Immature natural killer cell (primary cell): ENCODE results near the gene NPRL2. TPM values are rescaled to one million over a fixed set of nuclear protein-coding genes. Genes with fewer than 3 reads are reported as not detected.
A peak's percentile ranks its signal among the peaks of the same experiment; 100 is the strongest.

Experiments
- DNase-seq, 3 donors: peaks; one replicate each; pipeline ENCODE4 v3.0.0; 2022; ENCODE audit warnings: mixed read lengths in 1 of 3
- H3K27ac Mint-ChIP-seq, 6 donors: one replicate each; pipeline ENCODE4 v1.8.0; 2020; ENCODE audit warnings: mixed read lengths in 6 of 6, mild to moderate bottlenecking in 5 of 6, inconsistent platforms in 4 of 6, moderate library complexity in 3 of 6
- H3K27me3 Mint-ChIP-seq, 3 donors: one replicate each; pipeline ENCODE4 v1.8.0; 2020 to 2021; ENCODE audit warnings: low read depth in 3 of 3, mild to moderate bottlenecking in 3 of 3, mixed read lengths in 3 of 3, moderate library complexity in 3 of 3, inconsistent platforms in 1 of 3
- H3K36me3 Mint-ChIP-seq, 3 donors: one replicate each; pipeline ENCODE4 v1.8.0; 2020; ENCODE audit warnings: mixed read lengths in 3 of 3, inconsistent platforms in 2 of 3, mild to moderate bottlenecking in 2 of 3
- H3K4me1 Mint-ChIP-seq, 2 donors: one replicate each; pipeline ENCODE4 v1.8.0; 2020; ENCODE audit warnings: inconsistent platforms in 2 of 2, mild to moderate bottlenecking in 2 of 2, mixed read lengths in 2 of 2, moderate library complexity in 1 of 2
- H3K4me3 Mint-ChIP-seq, 5 donors: one replicate each; pipeline ENCODE4 v1.8.0; 2020; ENCODE audit warnings: mild to moderate bottlenecking in 5 of 5, mixed read lengths in 5 of 5, inconsistent platforms in 3 of 5, moderate library complexity in 3 of 5
- H3K9me3 Mint-ChIP-seq, 6 donors: one replicate each; pipeline ENCODE4 v1.8.0; 2020; ENCODE audit warnings: mild to moderate bottlenecking in 6 of 6, mixed read lengths in 6 of 6, inconsistent platforms in 4 of 6, moderate library complexity in 3 of 6
- polyA plus RNA-seq, 3 donors: library from polyadenylated mRNA; unstranded; fragments of 300-500 nt; fragmentation: Illumina TruSeq; gene quantifications; one replicate each; pipeline ENCODE4 v1.2.3, GENCODE V29; 2021

Gene NPRL2
- polyA plus RNA-seq, 3 donors from 2014 or later, result 77.5 to 104 (median 101) TPM

GRCh38 chr3:50338965-50339364 is 11.6 kb downstream of the NPRL2 start:
- Mint-ChIP-seq H3K4me3 (peak overlapping the region; percentile 90 to 99 (median 98)), H3K4me1 (peaks cover 69 to 75% of the 10 kb centered on the region in 2 donors)

GRCh38 chr3:50337175-50337861 is 13.3 kb downstream of the NPRL2 start:
- Mint-ChIP-seq H3K4me3 (peak overlapping the region; percentile 90 to 99 (median 98)), H3K4me1 (peaks cover 70 to 74% of the 10 kb centered on the region in 2 donors), H3K27ac (peak overlapping the region; percentile 93 to 99 (median 97)), H3K9me3 (no peaks in the 10 kb centered on the region), H3K27me3 (peaks cover 16 to 38% (median 31%) of the 10 kb centered on the region in 3 donors), H3K36me3 (peaks cover 13 to 22% (median 15%) of the 10 kb centered on the region in 3 donors)
- DNase-seq, result peak; percentile 93 to 94 (median 93)

More at GRCh38 chr3:50338965-50339364, 11.6 kb downstream of the NPRL2 start:
- Mint-ChIP-seq H3K9me3 (no peaks in the 10 kb centered on the region), H3K36me3 (peaks cover 9 to 22% (median 15%) of the 10 kb centered on the region in 3 donors), H3K27me3 (peaks cover 16 to 38% (median 31%) of the 10 kb centered on the region in 3 donors), H3K27ac (peak overlapping the region; percentile 93 to 99 (median 97))
- DNase-seq, result no peak

- Mint-ChIP-seq H3K36me3 (peaks cover 15 to 22% (median 18%) of the 10 kb centered on the region in 3 donors), H3K27ac (peak overlapping the region; percentile 95 to 99 (median 96)), H3K4me3 (peak overlapping the region; percentile 90 to 99 (median 98)), H3K4me1 (peaks cover 70 to 71% of the 10 kb centered on the region in 2 donors), H3K9me3 (no peaks in the 10 kb centered on the region), H3K27me3 (peaks cover 16 to 38% (median 31%) of the 10 kb centered on the region in 3 donors)
- DNase-seq, result no peak
Measured at GRCh38 chr3:50336452-50337174, 14.0 kb downstream of the NPRL2 start.

GRCh38 chr3:50334339-50335075 is 16.1 kb downstream of the NPRL2 start:
- Mint-ChIP-seq H3K27ac (peak overlapping the region; percentile 93 to 97 (median 95)), H3K9me3 (no peaks in the 10 kb centered on the region), H3K27me3 (peaks cover 11 to 23% (median 22%) of the 10 kb centered on the region in 3 donors), H3K4me1 (peaks cover 65 to 66% of the 10 kb centered on the region in 2 donors), H3K36me3 (peaks cover 15 to 19% (median 16%) of the 10 kb centered on the region in 3 donors), H3K4me3 (peak overlapping the region in 4 of 5 donors; percentile 50 to 67 (median 64))
- no peak for DNase-seq

- Mint-ChIP-seq H3K4me1 (peaks cover 61 to 62% of the 10 kb centered on the region in 2 donors), H3K4me3 (peak overlapping the region; percentile 50 to 67 (median 62)), H3K27me3 (peaks cover 7 to 21% (median 17%) of the 10 kb centered on the region in 3 donors), H3K36me3 (peaks cover 11 to 18% (median 11%) of the 10 kb centered on the region in 3 donors), H3K27ac (peak overlapping the region; percentile 93 to 97 (median 95)), H3K9me3 (no peaks in the 10 kb centered on the region)
- DNase-seq, result peak in 1 of 3 donors; percentile 27
Measured at GRCh38 chr3:50333744-50334328, 16.7 kb downstream of the NPRL2 start.

GRCh38 chr3:50331364-50331907 is 19.1 kb downstream of the NPRL2 start:
- Mint-ChIP-seq H3K9me3 (no peaks in the 10 kb centered on the region), H3K4me3 (no peak overlapping the region), H3K4me1 (peaks cover 65 to 66% of the 10 kb centered on the region in 2 donors), H3K27me3 (peaks cover 0 to 10% (median 4%) of the 10 kb centered on the region in 3 donors), H3K27ac (peak overlapping the region in 5 of 6 donors; percentile 32 to 95 (median 73)), H3K36me3 (peaks cover 1 to 15% (median 5%) of the 10 kb centered on the region in 3 donors)
- DNase-seq, result no peak

GRCh38 chr3:50330330-50330729 is 20.2 kb downstream of the NPRL2 start:
- H3K4me3 Mint-ChIP-seq, result no peak overlapping the region
- no peak for DNase-seq
- H3K27me3 Mint-ChIP-seq, result peaks cover 0 to 9% (median 2%) of the 10 kb centered on the region in 3 donors
- peaks cover 0 to 13% (median 4%) of the 10 kb centered on the region in 3 donors for H3K36me3 Mint-ChIP-seq
- H3K4me1 Mint-ChIP-seq, result peaks cover 55 to 57% of the 10 kb centered on the region in 2 donors
- no peaks in the 10 kb centered on the region for H3K9me3 Mint-ChIP-seq
- H3K27ac Mint-ChIP-seq, result peak overlapping the region in 4 of 6 donors; percentile 55 to 73 (median 66)

- H3K4me3 Mint-ChIP-seq, result peak within 1 kb of the TSS; percentile 84 to 98 (median 94)
- peaks cover 42 to 49% of the 10 kb centered on the region in 2 donors for H3K4me1 Mint-ChIP-seq
- peak; percentile 93 to 94 (median 93) for DNase-seq
- H3K27ac Mint-ChIP-seq, result peak within 1 kb of the TSS; percentile 89 to 96 (median 92)
- peaks cover 0 to 9% (median 0%) of the 10 kb centered on the region in 3 donors for H3K36me3 Mint-ChIP-seq
- no peaks in the 10 kb centered on the region for H3K9me3 Mint-ChIP-seq
- peaks cover 0 to 8% (median 2%) of the 10 kb centered on the region in 3 donors for H3K27me3 Mint-ChIP-seq
Measured at GRCh38 chr3:50327943-50328691, 22.5 kb downstream of the NPRL2 start, which contains the start of gene TUSC2. TUSC2 (minus strand) TSS chr3:50328223; CDS start chr3:50328099, 124 bp downstream.

- H3K27ac Mint-ChIP-seq, result peak overlapping the region; percentile 79 to 91 (median 82)
- no peak for DNase-seq
- peak overlapping the region; percentile 84 to 98 (median 94) for H3K4me3 Mint-ChIP-seq
- no peaks in the 10 kb centered on the region for H3K9me3 Mint-ChIP-seq
- peaks cover 0 to 7% (median 0%) of the 10 kb centered on the region in 3 donors for H3K36me3 Mint-ChIP-seq
- H3K4me1 Mint-ChIP-seq, result peaks cover 35 to 41% of the 10 kb centered on the region in 2 donors
- peaks cover 0 to 8% (median 2%) of the 10 kb centered on the region in 3 donors for H3K27me3 Mint-ChIP-seq
Measured at GRCh38 chr3:50327129-50327528, 23.4 kb downstream of the NPRL2 start.

GRCh38 chr3:50326182-50326541 is 24.4 kb downstream of the NPRL2 start:
- Mint-ChIP-seq H3K9me3 (no peaks in the 10 kb centered on the region), H3K4me3 (peak overlapping the region; percentile 21 to 95 (median 41)), H3K27me3 (peaks cover 0 to 8% (median 2%) of the 10 kb centered on the region in 3 donors), H3K27ac (peak overlapping the region in 1 of 6 donors; percentile 30), H3K36me3 (peaks cover 0 to 4% (median 0%) of the 10 kb centered on the region in 3 donors), H3K4me1 (peaks cover 31 to 33% of the 10 kb centered on the region in 2 donors)
- no peak for DNase-seq

- H3K4me3 Mint-ChIP-seq, result peak overlapping the region in 1 of 5 donors; percentile 21
- peak overlapping the region in 2 of 6 donors; percentile 53 to 62 for H3K27ac Mint-ChIP-seq
- no peaks in the 10 kb centered on the region for H3K9me3 Mint-ChIP-seq
- peaks cover 0 to 2% (median 0%) of the 10 kb centered on the region in 3 donors for H3K36me3 Mint-ChIP-seq
- H3K27me3 Mint-ChIP-seq, result peaks cover 0 to 10% (median 2%) of the 10 kb centered on the region in 3 donors
- peaks cover 32 to 35% of the 10 kb centered on the region in 2 donors for H3K4me1 Mint-ChIP-seq
- DNase-seq, result no peak
Measured at GRCh38 chr3:50325497-50326181, 24.9 kb downstream of the NPRL2 start.
